NCI-H2107 (cell line): ENCODE data around the gene NSUN5.
"Not testable (repeated sequence)": the region's sequence is repeated elsewhere in the genome, so short reads cannot be mapped to it uniquely, and the experiment has no call there.

Experiments used
- DNase-seq: peaks from one replicate; lab custom pipeline; 2025; lab: John Stamatoyannopoulos, UW

The NSUN5 gene

GRCh38 chr7:73267813-73268212 is 40.8 kb downstream of the NSUN5 start:
- DNase-seq = not testable (repeated sequence)

- DNase-seq = not testable (repeated sequence)
Measured at GRCh38 chr7:73266719-73267368, 41.8 kb downstream of the NSUN5 start.

- not testable (repeated sequence) for DNase-seq
Measured at GRCh38 chr7:73262416-73262815, 46.2 kb downstream of the NSUN5 start.
